HG02610 (cell line): ENCODE measurements around the gene TBK1.
A peak's percentile ranks its signal among the peaks of the same experiment; 100 is the strongest.

Experiments
- ATAC-seq: cut with Tn5 transposase; IDR thresholded peaks from one replicate; pipeline ENCODE4 v1.9.1; 2021; ENCODE audit warnings: mild to moderate bottlenecking, moderate library complexity; ENCODE audit not compliant: unreplicated experiment

TBK1 gene

GRCh38 chr12:64451687-64452558 lies at the start of gene TBK1:
TSS of gene TBK1 (plus strand) at chr12:64452120. CDS start at chr12:64455871, 3,751 bp downstream.
- ATAC-seq, result peak; percentile 79

- ATAC-seq, result no peak
These were observed 49.7 kb upstream of the TBK1 start for GRCh38 chr12:64402181-64402580.

GRCh38 chr12:64403707-64404469 lies 48.0 kb upstream of the TBK1 start, which contains the start of gene XPOT:
TSS of gene XPOT (plus strand) at chr12:64404392. CDS start at chr12:64410036, 5,644 bp downstream.
- peak; percentile 95 for ATAC-seq

GRCh38 chr12:64404470-64405256 lies 47.3 kb upstream of the TBK1 start:
- peak; percentile 25 for ATAC-seq

GRCh38 chr12:64407342-64408223 lies 44.3 kb upstream of the TBK1 start:
- no peak for ATAC-seq

- no peak for ATAC-seq
These were observed 40.5 kb upstream of the TBK1 start for GRCh38 chr12:64411427-64411826.

GRCh38 chr12:64412459-64412858 lies 39.5 kb upstream of the TBK1 start:
- ATAC-seq, result no peak

- no peak for ATAC-seq
These were observed 38.0 kb upstream of the TBK1 start for GRCh38 chr12:64413884-64414283.

- no peak for ATAC-seq
These were observed 33.7 kb upstream of the TBK1 start for GRCh38 chr12:64418209-64418608.

GRCh38 chr12:64419696-64420095 lies 32.2 kb upstream of the TBK1 start:
- ATAC-seq, result no peak

- ATAC-seq, result no peak
These were observed 23.9 kb upstream of the TBK1 start for GRCh38 chr12:64427988-64428387.

GRCh38 chr12:64428956-64429355 lies 23.0 kb upstream of the TBK1 start:
- no peak for ATAC-seq

- no peak for ATAC-seq
These were observed 21.0 kb upstream of the TBK1 start for GRCh38 chr12:64430886-64431285.

GRCh38 chr12:64431791-64432190 lies 20.1 kb upstream of the TBK1 start:
- ATAC-seq, result no peak

- ATAC-seq, result no peak
These were observed 18.0 kb upstream of the TBK1 start for GRCh38 chr12:64433915-64434314.

- no peak for ATAC-seq
These were observed 11.8 kb upstream of the TBK1 start for GRCh38 chr12:64440100-64440499.

- ATAC-seq, result no peak
These were observed 6.4 kb upstream of the TBK1 start for GRCh38 chr12:64445490-64445889.

- no peak for ATAC-seq
These were observed 5.6 kb upstream of the TBK1 start for GRCh38 chr12:64446295-64446694.

GRCh38 chr12:64450057-64450640 lies 1.8 kb upstream of the TBK1 start:
- no peak for ATAC-seq
